ENCODE measurements around the gene ICAM2. TPM values are rescaled to one million over a fixed set of nuclear protein-coding genes. Genes with fewer than 3 reads are reported as not detected.

The ICAM2 gene
- total RNA-seq, 1 donor from 2014 or later = 55.7 TPM

Other genes with a start within 250 kb of the ICAM2 start
- gene CCDC47, start 247.0 kb downstream of the ICAM2 start, total RNA-seq = 66.5 TPM
- 121 TPM for gene DDX42, start 246.5 kb downstream of the ICAM2 start, total RNA-seq
- gene PSMC5, start 193.2 kb downstream of the ICAM2 start, total RNA-seq = 92.3 TPM
- 44.7 TPM for gene FTSJ3, start 193.0 kb downstream of the ICAM2 start, total RNA-seq
- gene SMARCD2, start 177.9 kb downstream of the ICAM2 start, total RNA-seq = 146 TPM
- not detected for gene CSH2, start 147.0 kb downstream of the ICAM2 start, total RNA-seq
- not detected for gene GH2, start 138.7 kb downstream of the ICAM2 start, total RNA-seq
- gene CSH1, start 124.1 kb downstream of the ICAM2 start, total RNA-seq = not detected
- gene CSHL1, start 109.4 kb downstream of the ICAM2 start, total RNA-seq = not detected
- not detected for gene GH1, start 101.8 kb downstream of the ICAM2 start, total RNA-seq
- 3.9 TPM for gene CD79B, start 88.3 kb downstream of the ICAM2 start, total RNA-seq
- gene SCN4A, start 47.7 kb downstream of the ICAM2 start, total RNA-seq = 0.98 TPM
- gene PRR29, start 22.3 kb downstream of the ICAM2 start, total RNA-seq = not detected
- gene ERN1, start 109.5 kb upstream of the ICAM2 start, total RNA-seq = 31.4 TPM
- 32.4 TPM for gene TEX2, start 242.6 kb upstream of the ICAM2 start, total RNA-seq

Measured in vagina (tissue), 1 donor.